HUDEP-2 (cell line): Measurements from ENCODE around the gene PRR3.

Experiments used
- DNase-seq, 76 experiments: peaks; one replicate each; lab custom pipeline; 2025; ENCODE audit not compliant: unreplicated experiment in 76 of 76; lab: John Stamatoyannopoulos, UW

PRR3 gene

GRCh38 chr6:30611150-30611855, 54.2 kb downstream of the PRR3 start:
- DNase-seq = no peak

GRCh38 chr6:30611856-30612194, 54.7 kb downstream of the PRR3 start:
- DNase-seq = no peak

- DNase-seq = peak in 7 of 76 experiments; percentile 16 to 37 (median 22)
Observed at GRCh38 chr6:30612213-30612612, 55.1 kb downstream of the PRR3 start.

- no peak for DNase-seq
Observed at GRCh38 chr6:30612687-30613248, 55.7 kb downstream of the PRR3 start.
